GM12878 (cell line): ENCODE measurements around the gene UBE3B. TPM values are rescaled to one million over a fixed set of nuclear protein-coding genes. Genes with fewer than 3 reads are reported as not detected.

Source experiments
- ATAC-seq: fragments of 200-7000 bp; cut with Tn5 transposase; 3 replicates; pipeline ENCODE4 v1.9.1; 2020; ENCODE audit warnings: mild to moderate bottlenecking, moderate library complexity
- BruUV-seq: library from RNA; stranded (reverse); fragments of 400-500 nt; replicated peaks from 2 replicates; lab custom pipeline; 2021; lab: Mats Ljungman, UMichigan
- CTCF ChIA-PET: fragments of 300-600 bp; sonication (Branson Sonifier 250); formaldehyde crosslinking; extraction: SDS; loops from one replicate; lab custom pipeline; 2021; ENCODE audit warnings: inconsistent platforms; lab: Yijun Ruan, JAX
- POLR2A ChIA-PET: fragments of 350-600 bp; formaldehyde crosslinking; extraction: SDS; loops from one replicate; lab custom pipeline; 2021; ENCODE audit warnings: inconsistent platforms; lab: Charles Lee
- RAD21 ChIA-PET: fragments of 300-600 bp; sonication (Branson Sonifier 250); formaldehyde crosslinking; loops from one replicate; lab custom pipeline; 2023; ENCODE audit warnings: antibody characterized with exemption; ENCODE audit not compliant: unreplicated experiment; lab: Charles Lee
- SMC1A ChIA-PET: fragments of 300-600 bp; sonication (Branson Sonifier 250); formaldehyde crosslinking; loops from one replicate; lab custom pipeline; 2023; ENCODE audit not compliant: unreplicated experiment, uncharacterized antibody; lab: Charles Lee
- DNase-seq: peaks from one replicate; pipeline ENCODE4 v3.0.0-alpha.2; 2011; ENCODE audit warnings: low read depth, low spot score
- FAIRE-seq: peaks from 3 replicates; lab custom pipeline; 2011; peaks lifted over from hg19 to GRCh38; lab: Jason Lieb, UNC
- H2AFZ ChIP-seq: 2 replicates; pipeline ENCODE4 v1.6.0; 2011; ENCODE audit warnings: low read depth, low read length, control low read depth; ENCODE audit not compliant: control insufficient read depth
- H3K27ac ChIP-seq: 2 replicates; pipeline ENCODE4 v1.5.1; 2011; ENCODE audit warnings: control low read depth; ENCODE audit not compliant: control insufficient read depth, insufficient read depth
- H3K27me3 ChIP-seq, 2 experiments: replicated peaks in 1 of 2; 2 replicates each; pipeline versions ENCODE4 v1.6.0 to v1.6.1; 2011; ENCODE audit warnings: low read length in 1 of 2; ENCODE audit not compliant: control insufficient read depth in 2 of 2, insufficient read depth in 2 of 2
- H3K36me3 ChIP-seq, 2 experiments: 2 replicates each; pipeline ENCODE4 v1.5.1; 2011; ENCODE audit warnings: low read length in 1 of 2; ENCODE audit not compliant: control insufficient read depth in 2 of 2, insufficient read depth in 2 of 2
- H3K4me1 ChIP-seq: 2 replicates; pipeline ENCODE4 v1.6.1; 2011; ENCODE audit warnings: mild to moderate bottlenecking, low read length, moderate library complexity, mixed read lengths; ENCODE audit not compliant: control insufficient read depth, insufficient read depth
- H3K4me2 ChIP-seq: 2 replicates; pipeline ENCODE4 v1.6.0; 2011; ENCODE audit warnings: control low read depth; ENCODE audit not compliant: control insufficient read depth, insufficient read depth
- H3K4me3 ChIP-seq: fragments of 200-600 bp; sonication (generic); 2 replicates; pipeline ENCODE4 v1.5.1; 2016
- H3K79me2 ChIP-seq: 2 replicates; pipeline ENCODE4 v1.6.0; 2011; ENCODE audit warnings: low read length; ENCODE audit not compliant: control insufficient read depth, insufficient read depth
- H3K9ac ChIP-seq: 2 replicates; pipeline ENCODE4 v1.8.0; 2011; ENCODE audit warnings: low read length, control low read depth, mixed read lengths; ENCODE audit not compliant: control insufficient read depth, insufficient read depth
- H3K9me3 ChIP-seq: replicated peaks from 3 replicates; pipeline ENCODE4 v1.5.1; 2011; ENCODE audit warnings: mild to moderate bottlenecking, low read length; ENCODE audit not compliant: control insufficient read depth, insufficient read depth
- H4K20me1 ChIP-seq: 2 replicates; pipeline ENCODE4 v1.6.0; 2011; ENCODE audit not compliant: control insufficient read depth, insufficient read depth
- BACH1 ChIP-seq: fragments of 450-650 bp; IDR thresholded peaks from 2 replicates; pipeline ENCODE4 v1.6.1; 2017; ENCODE audit warnings: mild to moderate bottlenecking, borderline replicate concordance
- CBX3 ChIP-seq: fragments of 200-600 bp; sonication (generic); IDR thresholded peaks from 2 replicates; pipeline ENCODE4 v1.6.1; 2016; ENCODE audit warnings: low read depth, borderline replicate concordance
- FOXK2 ChIP-seq: fragments of 450-650 bp; IDR thresholded peaks from 2 replicates; pipeline ENCODE4 v1.6.1; 2017; ENCODE audit warnings: mild to moderate bottlenecking, moderate library complexity
- HDAC2 ChIP-seq: fragments of 200-600 bp; sonication (generic); IDR thresholded peaks from 2 replicates; pipeline ENCODE4 v1.6.1; 2017
- LARP7 ChIP-seq: fragments of 450-650 bp; IDR thresholded peaks from 2 replicates; pipeline ENCODE4 v1.6.1; 2017; ENCODE audit warnings: mild to moderate bottlenecking
- MEF2A ChIP-seq: IDR thresholded peaks from 2 replicates; pipeline ENCODE4 v1.6.1; 2011; ENCODE audit warnings: low read depth, mild to moderate bottlenecking, low read length, moderate library complexity; ENCODE audit not compliant: insufficient read depth
- MTA3 ChIP-seq: IDR thresholded peaks from 2 replicates; pipeline ENCODE4 v1.6.1; 2012; ENCODE audit warnings: low read length, inconsistent platforms, borderline replicate concordance
- POLR2A ChIP-seq: IDR thresholded peaks from 2 replicates; pipeline ENCODE4 v1.6.1; 2011; ENCODE audit warnings: low read depth, mild to moderate bottlenecking, low read length
- POLR2AphosphoS2 ChIP-seq: IDR thresholded peaks from 2 replicates; pipeline ENCODE4 v1.6.1; 2011; ENCODE audit warnings: low read depth, mild to moderate bottlenecking, low read length, improper control_type of control experiment, moderate library complexity
- RFX5 ChIP-seq: IDR thresholded peaks from 2 replicates; pipeline ENCODE4 v1.6.1; 2011; ENCODE audit warnings: low read depth, low read length, improper control_type of control experiment
- ZNF217 ChIP-seq: fragments of 450-650 bp; IDR thresholded peaks from 2 replicates; pipeline ENCODE4 v1.6.1; 2017; ENCODE audit warnings: antibody characterized with exemption, mild to moderate bottlenecking
- WGBS: methylation state at CpG from one replicate; pipeline ENCODE4 v1.1.6; 2016; ENCODE audit warnings: low lambda C conversion rate; ENCODE audit not compliant: insufficient replicate concordance, insufficient coverage; ENCODE audit errors: missing lambda C conversion rate; 5-methylcytosine and 5-hydroxymethylcytosine counted together
- in situ Hi-C: fragments of 300-500 bp; cut with MboI; formaldehyde crosslinking; loops from 9 replicates; pipeline ENCODE4 v1.14.3; 2018; ENCODE audit warnings: mixed read lengths
- intact Hi-C: fragments of 100-400 bp; cut with micrococcal nuclease; formaldehyde crosslinking; loops from one replicate; pipeline ENCODE4 v1.14.2; 2022; ENCODE audit not compliant: unreplicated experiment
- polyA plus RNA-seq, 11 experiments: library from polyadenylated mRNA; depleted of rRNA in 4 of 11; unstranded in 6 of 11; stranded (reverse) in 5 of 11; fragments of >200 nt; fragmentation: Nextera tagmentation in 4 of 11; fragmentation: Illumina TruSeq in 1 of 11; extraction: Ambion mirVana in 4 of 11; extraction: Trizol in 1 of 11; gene quantifications; 1 replicate in 1 of 11; 2 replicates in 10 of 11; pipeline versions ENCODE4 v1.2.1 to v1.2.3, GENCODE V29; 2011 to 2016; ENCODE audit warnings: inconsistent platforms in 2 of 11, missing spikeins in 2 of 11, low read depth in 1 of 11
- total RNA-seq, 4 experiments: library from RNA; depleted of rRNA in 3 of 4; stranded (reverse); fragments of >200 nt in 3 of 4; fragmentation: Illumina TruSeq in 1 of 4; extraction: Trizol in 1 of 4; gene quantifications; 2 replicates each; pipeline versions ENCODE4 v1.2.1 to v1.2.3, GENCODE V29; 2013 to 2021
- TF ChIP-seq, protein P1 (sequence below): fragments of 450-650 bp; IDR thresholded peaks from 2 replicates; pipeline ENCODE4 v1.6.1; 2014; ENCODE audit warnings: mild to moderate bottlenecking
- TF ChIP-seq, protein P2 (sequence below): fragments of 450-650 bp; IDR thresholded peaks from 2 replicates; pipeline ENCODE4 v1.6.1; 2017; ENCODE audit warnings: mild to moderate bottlenecking, moderate library complexity
- TF ChIP-seq, protein P3 (sequence below): IDR thresholded peaks from 2 replicates; pipeline ENCODE4 v1.6.1; 2011; ENCODE audit warnings: low read depth, low read length, improper control_type of control experiment, borderline replicate concordance
- TF ChIP-seq, protein P4 (sequence below): IDR thresholded peaks from 2 replicates; pipeline ENCODE4 v1.6.1; 2011; ENCODE audit warnings: borderline replicate concordance, low read depth, mild to moderate bottlenecking, moderate library complexity, low read length; ENCODE audit not compliant: insufficient read depth, poor library complexity, severe bottlenecking

Gene UBE3B
- total and polyA plus RNA-seq, 10 of the 15 experiments (the other 5 are each of a cell fraction or from before 2014, with no cell fraction given): 7.4 to 25.3 (median 17.1) TPM

DNA sequence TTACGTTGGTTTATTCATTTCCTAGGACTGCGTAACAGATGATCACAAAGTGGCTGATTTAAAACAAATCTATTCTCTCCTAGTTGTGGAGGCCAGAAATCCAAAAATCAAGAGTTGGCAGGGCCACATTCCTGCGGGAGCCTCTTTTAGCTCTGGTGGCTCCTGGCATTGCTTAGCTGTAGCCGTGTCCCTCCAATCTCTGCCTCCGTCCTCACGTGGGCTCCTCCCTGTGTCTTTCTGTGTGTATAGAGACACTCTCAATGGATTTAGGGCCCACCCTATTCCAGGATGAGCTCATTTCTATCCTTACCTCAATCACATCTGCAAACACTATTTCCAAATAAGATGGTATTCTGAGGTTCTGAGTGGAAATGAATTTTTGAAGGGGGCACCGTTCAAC lies 42.9 kb upstream of the UBE3B start (continued):
- TF ChIP-seq POLR2AphosphoS2 (no peak), MEF2A (no peak), ZNF217 (no peak), HDAC2 (no peak)
- TF ChIP-seq, all 136 proteins: peak for 0

DNA sequence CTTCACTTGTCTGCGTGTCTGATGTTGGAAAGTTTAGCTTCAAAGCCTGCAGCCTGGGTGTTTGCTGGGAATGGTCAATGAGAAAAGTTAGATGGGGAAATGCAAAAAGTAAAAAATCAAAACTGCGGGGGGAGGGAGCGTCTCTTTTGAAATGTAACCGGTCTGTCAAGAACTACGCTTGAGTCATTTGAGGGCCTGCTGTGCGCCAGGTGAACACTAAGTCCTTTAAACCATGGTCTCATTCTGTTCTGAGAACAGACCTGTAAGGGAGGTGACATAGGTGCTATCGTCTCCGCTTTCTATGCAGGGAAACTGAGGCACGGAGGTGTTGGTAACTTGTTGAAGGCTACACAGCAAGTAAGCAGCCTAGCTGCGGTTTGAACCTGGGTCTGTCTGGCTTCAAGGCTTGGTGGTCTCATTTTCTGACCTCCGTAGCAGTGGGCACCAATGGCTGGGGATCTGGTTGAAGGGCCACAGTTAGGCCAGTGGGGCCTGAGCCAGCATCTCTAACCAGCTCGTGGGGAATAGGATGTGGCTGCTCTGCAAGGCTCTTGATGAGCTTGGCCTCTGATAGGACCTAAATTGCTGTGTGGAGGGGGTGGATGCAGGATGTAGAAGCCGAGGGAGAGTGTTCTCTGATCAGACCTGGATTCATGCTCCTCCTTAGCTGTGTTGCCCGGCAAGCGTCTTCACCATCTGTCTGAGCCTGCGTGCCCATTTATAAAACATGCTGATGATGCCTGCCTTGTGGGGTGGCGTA lies 41.8 kb upstream of the UBE3B start:
- Histone ChIP-seq H3K9ac (no peak overlapping the region), H3K79me2 (no peaks in the 10 kb centered on the region), H3K4me1 (no peaks in the 10 kb centered on the region; the same call in 1 of the 2 replicates), H4K20me1 (no peaks in the 10 kb centered on the region), H3K4me3 (no peak overlapping the region), H3K4me2 (no peak overlapping the region), H3K9me3 (no peaks in the 10 kb centered on the region), H3K27ac (no peak overlapping the region), H2AFZ (no peak overlapping the region), H3K27me3 (no peaks in the 10 kb centered on the region), H3K36me3 (no peaks in the 10 kb centered on the region)
- 67% methylated on average over 17 of the region's 17 CpGs for WGBS
- RAD21 ChIA-PET: no interaction called here
- POLR2A ChIA-PET: no interaction called here
- CTCF ChIA-PET: no interaction called here
- SMC1A ChIA-PET: no interaction called here
- ATAC-seq (no peak), DNase-seq (no peak), FAIRE-seq (no peak)
- BruUV-seq: no TSS peak
- intact Hi-C loops (no loop called here), in situ Hi-C loops (no loop called here)
- TF ChIP-seq POLR2A: no peak
- no peak for TF ChIP-seq BACH1
- TF ChIP-seq LARP7: no peak
- TF ChIP-seq, protein P1, sequence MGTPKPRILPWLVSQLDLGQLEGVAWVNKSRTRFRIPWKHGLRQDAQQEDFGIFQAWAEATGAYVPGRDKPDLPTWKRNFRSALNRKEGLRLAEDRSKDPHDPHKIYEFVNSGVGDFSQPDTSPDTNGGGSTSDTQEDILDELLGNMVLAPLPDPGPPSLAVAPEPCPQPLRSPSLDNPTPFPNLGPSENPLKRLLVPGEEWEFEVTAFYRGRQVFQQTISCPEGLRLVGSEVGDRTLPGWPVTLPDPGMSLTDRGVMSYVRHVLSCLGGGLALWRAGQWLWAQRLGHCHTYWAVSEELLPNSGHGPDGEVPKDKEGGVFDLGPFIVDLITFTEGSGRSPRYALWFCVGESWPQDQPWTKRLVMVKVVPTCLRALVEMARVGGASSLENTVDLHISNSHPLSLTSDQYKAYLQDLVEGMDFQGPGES: no peak
- TF ChIP-seq, protein P2, sequence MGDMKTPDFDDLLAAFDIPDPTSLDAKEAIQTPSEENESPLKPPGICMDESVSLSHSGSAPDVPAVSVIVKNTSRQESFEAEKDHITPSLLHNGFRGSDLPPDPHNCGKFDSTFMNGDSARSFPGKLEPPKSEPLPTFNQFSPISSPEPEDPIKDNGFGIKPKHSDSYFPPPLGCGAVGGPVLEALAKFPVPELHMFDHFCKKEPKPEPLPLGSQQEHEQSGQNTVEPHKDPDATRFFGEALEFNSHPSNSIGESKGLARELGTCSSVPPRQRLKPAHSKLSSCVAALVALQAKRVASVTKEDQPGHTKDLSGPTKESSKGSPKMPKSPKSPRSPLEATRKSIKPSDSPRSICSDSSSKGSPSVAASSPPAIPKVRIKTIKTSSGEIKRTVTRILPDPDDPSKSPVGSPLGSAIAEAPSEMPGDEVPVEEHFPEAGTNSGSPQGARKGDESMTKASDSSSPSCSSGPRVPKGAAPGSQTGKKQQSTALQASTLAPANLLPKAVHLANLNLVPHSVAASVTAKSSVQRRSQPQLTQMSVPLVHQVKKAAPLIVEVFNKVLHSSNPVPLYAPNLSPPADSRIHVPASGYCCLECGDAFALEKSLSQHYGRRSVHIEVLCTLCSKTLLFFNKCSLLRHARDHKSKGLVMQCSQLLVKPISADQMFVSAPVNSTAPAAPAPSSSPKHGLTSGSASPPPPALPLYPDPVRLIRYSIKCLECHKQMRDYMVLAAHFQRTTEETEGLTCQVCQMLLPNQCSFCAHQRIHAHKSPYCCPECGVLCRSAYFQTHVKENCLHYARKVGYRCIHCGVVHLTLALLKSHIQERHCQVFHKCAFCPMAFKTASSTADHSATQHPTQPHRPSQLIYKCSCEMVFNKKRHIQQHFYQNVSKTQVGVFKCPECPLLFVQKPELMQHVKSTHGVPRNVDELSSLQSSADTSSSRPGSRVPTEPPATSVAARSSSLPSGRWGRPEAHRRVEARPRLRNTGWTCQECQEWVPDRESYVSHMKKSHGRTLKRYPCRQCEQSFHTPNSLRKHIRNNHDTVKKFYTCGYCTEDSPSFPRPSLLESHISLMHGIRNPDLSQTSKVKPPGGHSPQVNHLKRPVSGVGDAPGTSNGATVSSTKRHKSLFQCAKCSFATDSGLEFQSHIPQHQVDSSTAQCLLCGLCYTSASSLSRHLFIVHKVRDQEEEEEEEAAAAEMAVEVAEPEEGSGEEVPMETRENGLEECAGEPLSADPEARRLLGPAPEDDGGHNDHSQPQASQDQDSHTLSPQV: no peak
- TF ChIP-seq MTA3: no peak
- TF ChIP-seq FOXK2: no peak
- no peak for TF ChIP-seq CBX3
- TF ChIP-seq, protein P3, sequence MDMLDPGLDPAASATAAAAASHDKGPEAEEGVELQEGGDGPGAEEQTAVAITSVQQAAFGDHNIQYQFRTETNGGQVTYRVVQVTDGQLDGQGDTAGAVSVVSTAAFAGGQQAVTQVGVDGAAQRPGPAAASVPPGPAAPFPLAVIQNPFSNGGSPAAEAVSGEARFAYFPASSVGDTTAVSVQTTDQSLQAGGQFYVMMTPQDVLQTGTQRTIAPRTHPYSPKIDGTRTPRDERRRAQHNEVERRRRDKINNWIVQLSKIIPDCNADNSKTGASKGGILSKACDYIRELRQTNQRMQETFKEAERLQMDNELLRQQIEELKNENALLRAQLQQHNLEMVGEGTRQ: no peak
- TF ChIP-seq, protein P4, sequence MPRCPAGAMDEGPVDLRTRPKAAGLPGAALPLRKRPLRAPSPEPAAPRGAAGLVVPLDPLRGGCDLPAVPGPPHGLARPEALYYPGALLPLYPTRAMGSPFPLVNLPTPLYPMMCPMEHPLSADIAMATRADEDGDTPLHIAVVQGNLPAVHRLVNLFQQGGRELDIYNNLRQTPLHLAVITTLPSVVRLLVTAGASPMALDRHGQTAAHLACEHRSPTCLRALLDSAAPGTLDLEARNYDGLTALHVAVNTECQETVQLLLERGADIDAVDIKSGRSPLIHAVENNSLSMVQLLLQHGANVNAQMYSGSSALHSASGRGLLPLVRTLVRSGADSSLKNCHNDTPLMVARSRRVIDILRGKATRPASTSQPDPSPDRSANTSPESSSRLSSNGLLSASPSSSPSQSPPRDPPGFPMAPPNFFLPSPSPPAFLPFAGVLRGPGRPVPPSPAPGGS: no peak
- TF ChIP-seq RFX5: no peak
